SJCRH30 (cell line): ENCODE data around the gene GSTM3. TPM values are rescaled to one million over a fixed set of nuclear protein-coding genes. Genes with fewer than 3 reads are reported as not detected.
"Not testable (repeated sequence)": the region's sequence is repeated elsewhere in the genome, so short reads cannot be mapped to it uniquely, and the experiment has no call there.

Experiments used
- DNase-seq, 2 experiments: peaks; one replicate each; pipeline ENCODE4 v3.0.0-alpha.2; 2015 to 2020
- H3K27ac ChIP-seq: fragments of 250-450 bp; sonication (Bioruptor Pico); 2 replicates; pipeline ENCODE4 v1.5.1; 2020; ENCODE audit warnings: mild to moderate bottlenecking, moderate library complexity
- H3K27me3 ChIP-seq: fragments of 250-450 bp; sonication (Bioruptor Pico); 2 replicates; pipeline ENCODE4 v1.5.1; 2020; ENCODE audit warnings: mild to moderate bottlenecking, moderate library complexity
- H3K36me3 ChIP-seq: fragments of 250-450 bp; sonication (Bioruptor Pico); 2 replicates; pipeline ENCODE4 v1.5.1; 2020; ENCODE audit warnings: mild to moderate bottlenecking, moderate library complexity
- H3K4me1 ChIP-seq: fragments of 250-450 bp; sonication (Bioruptor Pico); 2 replicates; pipeline ENCODE4 v1.5.1; 2020; ENCODE audit warnings: mild to moderate bottlenecking, moderate library complexity
- H3K4me3 ChIP-seq: fragments of 250-450 bp; sonication (Bioruptor Pico); 2 replicates; pipeline ENCODE4 v1.5.1; 2020; ENCODE audit warnings: mild to moderate bottlenecking, moderate library complexity
- H3K9me3 ChIP-seq: fragments of 250-450 bp; sonication (Bioruptor Pico); replicated peaks from 2 replicates; pipeline ENCODE4 v1.5.1; 2020; ENCODE audit warnings: mild to moderate bottlenecking, moderate library complexity
- total RNA-seq: library from RNA; depleted of rRNA; stranded (reverse); fragments of >200 nt; shearing (Covaris generic); gene quantifications from 2 replicates; pipeline ENCODE4 v1.2.3, GENCODE V29; 2014

The GSTM3 gene
- total RNA-seq, 1 experiment from 2014 or later = 31.4 TPM

DNA sequence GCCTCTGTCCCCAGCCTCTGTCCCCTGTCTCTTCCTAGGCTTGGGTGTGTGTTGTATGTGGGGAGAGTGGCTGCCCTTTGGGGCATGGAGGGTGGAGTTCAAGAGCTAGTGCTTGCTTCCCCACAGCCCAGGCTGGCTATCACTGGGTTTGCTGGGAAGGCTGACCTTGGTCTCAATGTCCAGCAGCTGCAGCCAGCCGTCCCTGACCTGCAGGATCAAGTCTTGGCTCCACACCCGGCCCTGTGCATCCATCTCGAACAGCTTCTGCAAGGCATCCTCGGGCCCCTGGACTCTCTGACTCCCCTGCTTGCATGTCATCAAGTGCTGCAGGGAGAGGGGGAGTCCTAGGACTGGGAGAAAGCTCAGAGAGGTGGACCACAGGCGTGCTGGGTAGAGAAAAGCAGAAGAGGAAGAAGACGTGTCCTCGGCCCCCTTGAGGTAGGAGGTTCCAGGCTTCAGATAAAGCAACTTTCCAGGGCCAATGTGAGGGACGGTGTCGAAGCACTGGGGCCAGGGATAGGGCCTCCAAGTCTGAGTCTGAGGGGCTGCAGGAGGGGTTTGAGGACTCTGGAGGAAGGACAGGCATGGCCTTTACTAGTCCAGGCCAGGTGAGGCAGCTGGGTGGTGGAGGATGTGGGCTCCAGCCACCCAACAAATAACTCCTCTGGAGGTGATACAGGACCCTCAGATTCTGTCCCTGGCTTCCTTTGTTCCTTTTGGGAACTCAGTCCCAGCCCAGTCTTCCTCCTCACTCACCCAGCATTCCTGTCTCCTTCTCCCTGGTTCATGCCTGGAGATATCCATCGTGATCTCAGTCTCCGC lies 18.9 kb upstream of the GSTM3 start:
- H3K36me3 ChIP-seq = no peaks in the 10 kb centered on the region
- H3K27me3 ChIP-seq = peaks cover 12% of the 10 kb centered on the region
- no peak for DNase-seq
- no peak overlapping the region for H3K4me3 ChIP-seq
- no peaks in the 10 kb centered on the region for H3K9me3 ChIP-seq
- H3K27ac ChIP-seq = no peak overlapping the region
- no peaks in the 10 kb centered on the region for H3K4me1 ChIP-seq

DNA sequence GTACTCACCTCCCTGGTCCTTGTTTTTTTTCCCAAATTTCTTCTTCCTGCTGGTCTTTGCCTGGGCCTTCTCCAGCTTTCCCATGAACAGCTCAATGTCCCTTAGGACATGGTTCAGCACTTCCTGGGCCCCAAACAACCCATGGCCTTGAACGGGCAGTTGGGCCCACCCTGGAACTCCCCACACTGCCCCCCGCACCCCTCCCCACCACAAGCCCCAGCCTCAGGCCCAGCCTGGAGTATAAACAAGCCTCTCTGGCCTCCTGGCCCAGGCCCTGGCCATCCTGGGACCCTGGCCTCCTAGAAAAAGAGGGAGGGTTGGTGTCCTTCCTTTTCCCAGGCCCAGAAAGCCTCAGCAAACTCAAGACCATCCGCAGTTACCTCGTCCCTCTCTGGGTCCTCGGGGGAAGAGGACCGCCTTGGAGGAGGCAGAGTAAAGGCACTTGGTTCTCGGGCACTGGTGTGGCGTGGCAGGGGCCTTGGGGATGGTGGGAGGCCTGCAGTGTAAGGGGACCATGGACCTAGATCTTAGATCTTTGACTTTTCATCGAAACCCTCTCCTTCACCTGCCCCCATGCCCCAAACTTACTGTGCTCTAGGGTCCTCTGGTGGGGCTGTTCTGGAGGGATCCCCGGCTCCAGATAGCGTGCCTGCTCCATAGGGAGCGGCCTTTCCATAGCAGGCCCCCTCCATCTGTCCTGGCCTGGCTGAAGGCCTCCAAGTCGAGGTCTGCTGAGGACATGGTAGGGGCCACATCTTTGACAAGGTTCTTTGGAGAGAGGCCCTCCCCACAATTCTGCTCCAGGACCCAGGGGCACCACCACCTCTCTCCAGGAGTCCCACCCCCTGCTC lies 17.3 kb upstream of the GSTM3 start:
- Histone ChIP-seq H3K36me3 (no peaks in the 10 kb centered on the region), H3K4me1 (no peaks in the 10 kb centered on the region), H3K4me3 (no peak overlapping the region), H3K9me3 (no peaks in the 10 kb centered on the region), H3K27me3 (peaks cover 7% of the 10 kb centered on the region), H3K27ac (no peak overlapping the region)
- DNase-seq = no peak

DNA sequence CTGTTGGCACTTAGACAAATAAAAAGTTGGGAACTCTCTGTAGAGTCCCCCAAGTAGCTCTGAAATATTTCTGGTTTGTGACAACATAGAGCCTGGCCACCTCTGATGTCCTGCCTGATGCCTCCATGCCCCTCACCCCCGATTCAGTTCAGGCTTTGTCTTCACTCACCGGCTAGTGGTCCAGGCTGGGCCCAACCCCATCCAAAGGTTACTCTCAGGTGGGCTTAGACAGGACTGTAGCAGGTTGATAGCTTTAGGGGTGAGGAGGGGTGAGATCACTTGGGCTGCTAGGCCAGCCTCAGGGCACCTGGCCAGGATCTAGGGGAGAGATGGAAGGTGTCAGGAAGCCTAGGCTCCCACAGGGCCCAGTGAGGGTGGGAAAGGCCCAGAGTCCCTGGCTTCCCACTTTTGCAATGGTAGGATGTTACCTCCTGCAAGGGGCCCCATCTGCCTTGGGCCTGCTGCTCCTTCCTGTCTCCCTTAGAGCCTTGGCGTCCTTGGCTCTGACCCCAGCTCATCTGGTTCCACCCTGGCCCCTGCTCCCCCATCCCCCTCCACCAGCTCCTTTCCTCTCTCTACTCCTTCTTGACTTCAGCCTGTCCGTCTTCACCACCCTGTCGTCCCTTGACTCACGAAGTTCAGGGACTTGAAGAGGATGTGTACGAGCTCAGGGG lies 16.1 kb upstream of the GSTM3 start:
- no peaks in the 10 kb centered on the region for H3K4me1 ChIP-seq
- H3K27ac ChIP-seq = no peak overlapping the region
- no peaks in the 10 kb centered on the region for H3K9me3 ChIP-seq
- DNase-seq = no peak
- H3K27me3 ChIP-seq = 0 out of 2 replicates have a peak, but pooled peaks cover 2% of the 10 kb centered on the region
- no peaks in the 10 kb centered on the region for H3K36me3 ChIP-seq
- no peak overlapping the region for H3K4me3 ChIP-seq

DNA sequence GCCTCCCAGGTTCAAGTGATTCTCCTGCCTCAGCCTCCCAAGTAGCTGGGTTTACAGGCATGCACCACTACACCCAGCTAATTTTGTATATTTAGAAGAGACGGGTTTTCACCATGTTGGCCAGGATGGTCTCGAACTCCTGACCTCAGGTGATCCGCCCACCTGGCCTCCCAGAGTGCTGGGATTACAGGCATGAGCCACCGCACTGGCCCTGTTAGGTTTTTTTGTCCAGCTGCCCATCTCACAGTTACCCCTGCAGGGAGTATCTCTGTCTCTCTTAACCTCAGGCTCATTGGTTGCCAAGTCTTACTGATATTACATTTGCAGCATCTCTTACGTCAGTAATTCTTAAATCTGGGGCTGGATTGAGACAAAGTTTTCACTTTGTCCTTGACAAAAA lies 15.5 kb upstream of the GSTM3 start:
- DNase-seq, H3K4me3 ChIP-seq, H3K27me3 ChIP-seq, H3K4me1 ChIP-seq, H3K36me3 ChIP-seq, H3K27ac ChIP-seq, H3K9me3 ChIP-seq: not testable (repeated sequence)

DNA sequence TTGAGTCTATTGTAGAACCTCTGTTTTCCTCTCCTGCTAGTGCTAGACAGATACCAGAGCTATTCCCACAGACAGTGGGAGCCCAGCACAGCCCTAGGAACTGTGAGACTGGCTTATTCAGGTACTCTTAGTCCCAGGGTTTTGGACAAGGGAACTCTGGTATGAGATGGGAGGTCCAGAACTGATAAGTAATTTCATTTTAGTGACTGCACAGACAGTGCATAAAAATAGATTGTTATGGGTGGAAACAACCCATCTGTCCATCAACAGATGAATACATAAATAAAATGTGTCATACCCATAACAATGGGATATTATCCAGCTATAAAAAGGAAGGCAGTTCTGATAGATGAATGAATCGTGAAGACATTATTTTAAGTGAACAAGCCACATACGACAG lies 13.9 kb upstream of the GSTM3 start:
- DNase-seq = no peak
- Histone ChIP-seq H3K27ac (no peak overlapping the region), H3K27me3 (peaks cover 7% of the 10 kb centered on the region), H3K4me3 (no peak overlapping the region), H3K4me1 (no peaks in the 10 kb centered on the region), H3K36me3 (no peaks in the 10 kb centered on the region), H3K9me3 (no peaks in the 10 kb centered on the region)

DNA sequence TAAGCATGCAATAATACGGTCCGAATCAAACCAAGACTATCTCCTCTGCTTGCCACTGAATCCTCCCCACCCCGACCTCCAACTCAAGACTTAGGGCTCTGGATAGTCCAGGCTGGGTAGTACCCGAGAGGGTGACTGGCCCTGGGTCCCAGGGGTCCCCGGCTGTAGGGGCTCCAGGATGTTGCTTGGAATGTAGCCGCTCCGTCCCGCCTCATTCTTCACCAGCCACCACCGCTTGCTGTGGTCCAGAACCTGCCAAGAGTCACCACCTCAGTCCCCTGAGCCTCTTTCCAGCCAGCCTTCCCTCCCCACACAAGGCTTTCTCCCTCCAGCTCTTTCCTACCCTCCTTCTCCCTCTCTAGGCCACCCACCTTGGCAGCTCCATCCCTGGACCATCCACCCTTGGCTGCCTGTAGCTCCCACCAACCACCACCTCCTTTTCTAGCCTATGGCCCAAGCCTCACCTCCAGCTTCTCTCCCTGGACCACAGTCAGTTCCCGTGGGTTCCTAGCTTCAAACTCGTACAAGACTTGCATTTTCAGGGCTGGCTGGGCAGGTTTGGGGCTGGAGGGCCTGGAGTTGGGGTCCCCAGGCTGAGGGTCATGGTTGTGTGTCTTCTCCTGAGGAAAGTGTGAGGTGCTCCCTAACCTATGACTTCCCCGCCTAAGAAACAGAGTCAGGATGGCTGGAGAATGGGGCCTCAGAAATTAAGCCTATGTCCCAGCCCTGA lies 10.9 kb upstream of the GSTM3 start:
- DNase-seq = no peak
- no peaks in the 10 kb centered on the region for H3K4me1 ChIP-seq
- peaks cover 14% of the 10 kb centered on the region for H3K27me3 ChIP-seq
- no peak overlapping the region for H3K4me3 ChIP-seq
- H3K36me3 ChIP-seq = no peaks in the 10 kb centered on the region
- H3K27ac ChIP-seq = no peak overlapping the region
- 0 out of 2 replicates have a peak, but pooled peaks cover 4% of the 10 kb centered on the region for H3K9me3 ChIP-seq

DNA sequence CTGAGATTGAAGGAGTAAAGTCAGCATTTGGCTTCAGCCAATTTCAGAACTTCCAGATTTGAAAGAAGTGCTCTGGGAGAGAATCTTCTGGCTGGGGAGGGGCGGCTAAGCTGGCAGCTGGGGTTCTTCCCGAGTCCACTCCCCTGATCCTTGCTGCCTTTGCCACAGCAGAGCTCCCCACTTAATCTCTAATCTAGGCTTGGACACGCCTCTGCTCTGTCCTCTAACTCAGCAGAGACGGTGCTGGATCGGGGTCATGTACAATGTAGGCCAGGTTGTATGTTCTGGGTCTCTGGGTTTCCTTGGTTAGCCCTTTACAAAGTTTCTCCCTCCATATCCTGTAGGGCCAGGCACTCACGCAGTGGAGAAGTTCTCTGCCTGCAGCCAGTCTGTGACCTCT lies 10.1 kb upstream of the GSTM3 start:
- Histone ChIP-seq H3K4me3 (no peak overlapping the region), H3K4me1 (no peaks in the 10 kb centered on the region), H3K27ac (no peak overlapping the region), H3K9me3 (0 out of 2 replicates have a peak, but pooled peaks cover 4% of the 10 kb centered on the region), H3K36me3 (no peaks in the 10 kb centered on the region), H3K27me3 (peaks cover 14% of the 10 kb centered on the region)
- DNase-seq = no peak

DNA sequence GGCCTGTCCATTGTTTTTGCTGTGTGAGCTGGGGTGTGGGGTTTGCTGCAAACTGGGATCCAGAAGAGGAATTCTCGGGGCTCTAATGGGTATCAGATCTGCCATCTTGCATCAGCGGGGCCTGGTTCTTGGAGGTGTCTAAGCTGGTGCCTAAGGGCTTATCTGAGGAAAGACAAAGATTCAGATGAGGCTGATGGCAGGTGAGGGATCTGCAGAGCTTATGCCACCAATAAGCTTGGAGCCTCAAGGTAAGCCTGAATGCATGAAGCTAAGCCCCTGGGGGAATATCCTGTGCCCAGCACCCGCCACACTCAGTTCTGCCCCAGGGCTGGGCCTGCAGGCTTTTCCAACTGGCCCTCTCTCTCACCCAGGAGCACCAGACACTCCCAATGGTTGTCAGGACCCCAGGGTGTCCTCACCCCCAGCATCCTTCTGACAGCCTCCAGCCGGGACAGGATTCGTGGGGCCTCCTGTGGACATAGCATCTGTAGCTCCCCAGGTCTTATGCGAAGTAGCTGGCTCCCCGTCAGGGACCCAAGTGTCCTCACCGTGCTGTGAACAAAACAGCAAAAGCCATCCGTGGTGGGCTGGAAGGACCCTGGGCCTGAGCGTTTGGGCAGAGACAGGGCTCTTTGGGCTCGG lies 9.5 kb upstream of the GSTM3 start:
- DNase-seq = no peak
- Histone ChIP-seq H3K9me3 (0 out of 2 replicates have a peak, but pooled peaks cover 4% of the 10 kb centered on the region), H3K27ac (no peak overlapping the region), H3K36me3 (no peaks in the 10 kb centered on the region), H3K4me3 (no peak overlapping the region), H3K4me1 (no peaks in the 10 kb centered on the region), H3K27me3 (peaks cover 14% of the 10 kb centered on the region)

DNA sequence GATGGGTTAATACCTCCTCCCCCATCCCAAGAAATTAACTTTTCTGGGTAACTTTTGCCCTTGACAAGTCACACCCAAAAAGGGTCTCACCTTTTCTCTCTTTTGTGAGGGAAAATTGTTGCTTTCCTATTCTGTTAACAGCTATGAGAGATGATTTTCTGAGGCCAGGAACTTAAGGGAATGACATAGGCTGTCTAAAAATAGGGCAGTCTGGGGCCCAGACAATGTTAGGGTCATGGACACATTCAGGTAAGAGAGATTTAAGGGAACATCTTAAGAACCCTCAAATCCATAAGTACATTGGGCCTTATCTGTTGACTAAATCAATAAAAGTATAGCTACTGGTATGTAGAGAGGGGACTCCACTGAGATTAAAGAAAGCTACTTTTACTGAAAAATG lies 8.4 kb upstream of the GSTM3 start:
- Histone ChIP-seq H3K4me3 (no peak overlapping the region), H3K4me1 (no peaks in the 10 kb centered on the region), H3K9me3 (0 out of 2 replicates have a peak, but pooled peaks cover 4% of the 10 kb centered on the region), H3K36me3 (no peaks in the 10 kb centered on the region), H3K27ac (no peak overlapping the region), H3K27me3 (peaks cover 11% of the 10 kb centered on the region)
- DNase-seq = no peak

DNA sequence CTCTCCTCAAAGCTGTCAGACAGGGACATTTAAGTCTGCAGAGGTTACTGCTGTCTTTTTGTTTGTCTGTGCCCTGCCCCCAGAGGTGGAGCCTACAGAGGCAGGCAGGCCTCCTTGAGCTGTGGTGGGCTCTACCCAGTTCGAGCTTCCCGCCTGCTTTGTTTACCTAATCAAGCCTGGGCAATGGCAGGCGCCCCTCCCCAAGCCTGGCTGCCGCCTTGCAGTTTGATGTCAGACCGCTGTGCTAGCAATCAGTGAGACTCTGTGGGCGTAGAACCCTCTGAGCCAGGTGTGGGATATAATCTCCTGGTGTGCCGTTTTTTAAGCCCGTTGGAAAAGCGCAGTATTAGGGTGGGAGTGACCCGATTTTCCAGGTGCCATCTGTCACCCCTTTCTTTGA lies 7.5 kb upstream of the GSTM3 start:
- not testable (repeated sequence) for H3K36me3 ChIP-seq, H3K4me1 ChIP-seq, H3K9me3 ChIP-seq, DNase-seq, H3K27ac ChIP-seq, H3K4me3 ChIP-seq
- peaks cover 11% of the 10 kb centered on the region for H3K27me3 ChIP-seq

DNA sequence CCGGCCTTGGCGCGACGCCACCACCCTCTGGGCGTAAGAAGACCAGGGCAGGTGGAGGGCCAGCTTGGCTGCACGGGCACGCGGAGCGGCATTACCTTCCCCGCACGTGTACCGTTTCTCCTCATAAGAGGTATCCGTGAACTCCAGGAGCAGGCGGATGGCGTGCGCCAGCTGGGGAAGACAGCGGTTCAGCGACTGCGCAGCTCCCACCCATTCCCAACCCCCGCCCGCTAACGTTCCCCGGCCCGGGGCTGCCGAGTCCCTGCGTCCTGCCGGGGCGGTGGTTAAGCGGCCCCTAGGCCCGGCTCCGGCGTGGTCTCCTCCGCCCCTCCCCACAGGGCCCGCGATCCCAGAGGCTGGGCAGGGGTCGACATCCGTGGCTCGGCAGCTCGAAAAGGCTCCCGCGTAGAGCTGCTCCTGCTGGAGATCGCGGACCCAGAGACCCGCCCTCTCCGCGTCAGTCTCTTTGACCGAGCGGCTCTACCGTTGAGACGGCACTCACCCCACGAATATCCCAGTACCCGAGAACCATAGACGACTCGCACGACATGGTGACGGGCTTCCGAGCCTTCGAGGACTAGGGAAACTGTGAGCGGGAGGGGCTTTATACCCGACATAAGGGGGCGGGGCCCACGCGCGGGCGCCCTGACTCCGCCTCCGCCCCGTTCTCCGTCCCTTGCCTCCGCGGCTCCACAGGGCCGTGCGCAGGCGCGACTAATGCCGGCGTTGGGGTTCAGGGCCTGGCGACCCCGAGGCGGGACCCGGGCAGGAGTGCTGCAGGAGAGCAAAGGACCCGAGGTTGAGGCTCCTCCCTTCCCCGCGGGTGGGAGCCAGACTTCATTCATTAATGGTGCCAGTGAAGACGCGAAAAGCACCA lies 862 bp downstream of the GSTM3 start:
- Histone ChIP-seq H3K4me1 (no peaks in the 10 kb centered on the region), H3K4me3 (peak overlapping the region; percentile 65), H3K27ac (peak overlapping the region; percentile 29; the same call in 1 of the 2 replicates), H3K9me3 (no peaks in the 10 kb centered on the region), H3K36me3 (no peaks in the 10 kb centered on the region), H3K27me3 (no peaks in the 10 kb centered on the region)
- DNase-seq = peak; percentile 65 to 77

DNA sequence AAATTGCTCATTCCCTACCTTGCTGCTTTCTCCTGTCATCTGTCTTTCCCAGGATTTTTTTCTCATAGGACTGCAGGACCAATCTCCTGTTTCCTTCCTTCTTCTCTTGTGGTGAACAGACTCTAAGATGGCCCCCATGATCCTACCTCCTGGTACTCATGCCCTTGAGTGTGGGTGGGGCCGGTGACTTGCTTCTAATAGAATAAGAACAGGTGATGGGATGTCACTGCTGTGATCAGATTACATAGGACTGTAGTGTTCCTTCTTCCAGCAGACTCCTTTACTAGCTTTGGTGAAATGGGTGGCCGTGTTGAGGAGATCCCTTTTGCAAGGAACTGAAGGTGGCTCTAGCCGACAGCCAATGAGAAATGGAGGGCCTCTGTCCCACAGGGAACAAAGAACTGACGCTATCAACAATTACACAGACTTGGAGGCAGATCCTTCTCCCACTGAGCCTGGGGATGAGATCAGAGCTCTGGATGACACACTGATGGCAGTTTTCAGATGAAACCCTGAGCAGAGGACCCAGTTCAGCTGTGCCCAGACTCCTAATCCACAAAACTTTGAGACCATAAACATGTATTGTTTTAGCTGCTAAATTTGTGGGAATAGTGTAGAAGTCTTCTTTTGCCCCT lies 7.5 kb downstream of the GSTM3 start:
- DNase-seq = no peak

DNA sequence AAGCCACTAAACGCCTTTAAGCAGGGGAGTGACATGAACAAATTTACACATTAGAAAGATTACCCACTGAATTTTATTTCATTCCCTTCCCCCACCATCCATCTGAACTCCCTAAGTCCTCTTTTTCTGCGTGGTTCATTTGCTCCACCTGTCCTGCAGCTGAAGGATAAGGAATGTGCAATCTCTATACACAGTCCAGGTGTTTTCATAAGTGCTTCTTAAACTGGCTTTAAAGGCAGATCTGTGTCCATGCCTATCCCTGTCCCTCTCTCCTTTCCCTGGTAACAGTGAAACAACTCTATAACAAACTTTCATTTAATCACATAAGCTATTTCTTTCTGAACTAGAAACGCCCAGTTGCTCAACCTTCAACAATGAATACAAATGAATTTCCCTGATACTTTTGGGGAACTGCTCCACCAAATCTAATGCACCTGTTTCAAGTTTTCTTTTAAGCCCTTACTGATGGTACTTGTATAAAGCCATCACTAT lies 8.4 kb downstream of the GSTM3 start:
- no peaks in the 10 kb centered on the region for H3K36me3 ChIP-seq
- H3K27ac ChIP-seq = no peak overlapping the region
- H3K9me3 ChIP-seq = no peaks in the 10 kb centered on the region
- H3K27me3 ChIP-seq = peaks cover 5% of the 10 kb centered on the region
- H3K4me1 ChIP-seq = peaks cover 6% of the 10 kb centered on the region; the same call in 1 of the 2 replicates
- no peak for DNase-seq
- H3K4me3 ChIP-seq = no peak overlapping the region

More for the DNA sequence above, 7.5 kb downstream of the GSTM3 start:
- Histone ChIP-seq H3K27ac (no peak overlapping the region), H3K9me3 (no peaks in the 10 kb centered on the region), H3K4me3 (no peak overlapping the region), H3K36me3 (no peaks in the 10 kb centered on the region), H3K27me3 (peaks cover 5% of the 10 kb centered on the region), H3K4me1 (peaks cover 6% of the 10 kb centered on the region; the same call in 1 of the 2 replicates)
